DND-41 (cell line): ENCODE data around the gene PPARA.

Source experiments
- ATAC-seq: fragments of 200-7000 bp; cut with Tn5 transposase; 3 replicates; pipeline ENCODE4 v1.9.1; 2021; ENCODE audit warnings: low read depth; ENCODE audit not compliant: insufficient read depth
- DNase-seq: peaks from one replicate; pipeline ENCODE4 v3.0.0-alpha.2; 2020
- H2AFZ ChIP-seq: 2 replicates; pipeline ENCODE4 v1.6.0; 2012; ENCODE audit warnings: low read depth, low read length
- H3K27ac ChIP-seq: 2 replicates; pipeline ENCODE4 v1.5.1; 2012; ENCODE audit warnings: low read length, inconsistent platforms
- H3K27me3 ChIP-seq: fragments of 200-600 bp; sonication (generic); 2 replicates; pipeline ENCODE4 v1.6.0; 2012; ENCODE audit warnings: low read length, mild to moderate bottlenecking, inconsistent platforms; ENCODE audit not compliant: insufficient read depth, poor library complexity
- H3K36me3 ChIP-seq: 2 replicates; pipeline ENCODE4 v1.5.1; 2012; ENCODE audit warnings: low read length, inconsistent platforms; ENCODE audit not compliant: insufficient read depth
- H3K4me1 ChIP-seq: 2 replicates; pipeline ENCODE4 v1.5.1; 2012; ENCODE audit warnings: mild to moderate bottlenecking, low read length; ENCODE audit not compliant: insufficient read depth
- H3K4me2 ChIP-seq: 2 replicates; pipeline ENCODE4 v1.6.0; 2012; ENCODE audit warnings: mild to moderate bottlenecking, moderate library complexity, low read length, inconsistent platforms; ENCODE audit not compliant: insufficient read depth
- H3K4me3 ChIP-seq, 2 experiments: fragments of 200-600 bp in 1 of 2; shearing (Covaris generic) in 1 of 2; 2 replicates each; pipeline ENCODE4 v1.5.1; 2012 to 2016; ENCODE audit warnings: inconsistent platforms in 2 of 2, low read length in 2 of 2, mild to moderate bottlenecking in 2 of 2, low read depth in 1 of 2, moderate library complexity in 1 of 2
- H3K79me2 ChIP-seq: 2 replicates; pipeline ENCODE4 v1.6.0; 2012; ENCODE audit warnings: low read length, inconsistent platforms; ENCODE audit not compliant: insufficient read depth
- H3K9ac ChIP-seq: 2 replicates; pipeline ENCODE4 v1.6.0; 2012; ENCODE audit warnings: low read depth, mild to moderate bottlenecking, inconsistent platforms, low read length, moderate library complexity
- H3K9me3 ChIP-seq: 2 replicates; pipeline ENCODE4 v1.5.1; 2012; ENCODE audit warnings: low read length, moderate library complexity, mild to moderate bottlenecking, inconsistent platforms; ENCODE audit not compliant: insufficient read depth, severe bottlenecking
- H4K20me1 ChIP-seq: 2 replicates; pipeline ENCODE4 v1.6.0; 2012; ENCODE audit warnings: low read length; ENCODE audit not compliant: insufficient read depth
- EZH2 ChIP-seq: IDR thresholded peaks from 3 replicates; pipeline ENCODE4 v1.6.1; 2012; ENCODE audit warnings: borderline replicate concordance, low read depth, mild to moderate bottlenecking, moderate library complexity, low read length, inconsistent platforms; ENCODE audit not compliant: severe bottlenecking
- TF ChIP-seq, protein P1 (sequence below): IDR thresholded peaks from 2 replicates; pipeline ENCODE4 v1.5.1; 2012; ENCODE audit warnings: borderline replicate concordance, low read length, moderate library complexity, mild to moderate bottlenecking; ENCODE audit not compliant: poor library complexity, severe bottlenecking; ENCODE audit errors: extremely low read depth

PPARA gene

DNA sequence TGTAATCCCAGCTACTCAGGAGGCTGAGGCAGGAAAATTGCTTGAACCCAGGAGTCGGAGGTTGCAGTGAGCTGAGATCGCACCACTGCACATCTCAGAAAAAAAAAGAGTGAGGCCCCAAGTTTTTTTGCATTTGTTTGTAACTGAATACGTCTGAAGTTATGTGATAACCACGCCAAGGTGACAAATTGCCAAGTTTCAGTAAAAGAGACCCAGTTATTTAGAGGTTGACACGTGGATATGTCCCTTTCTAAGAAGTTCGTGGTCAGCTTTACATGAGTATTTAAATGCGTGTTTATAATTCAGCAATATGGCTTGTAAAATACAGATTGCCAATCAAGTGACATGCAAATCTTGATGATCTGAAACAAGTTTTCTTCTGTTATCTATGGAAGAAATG is 8.0 kb downstream of the PPARA start:
- H3K79me2 ChIP-seq, result peaks cover 60% of the 10 kb centered on the region
- TF ChIP-seq, protein P1, sequence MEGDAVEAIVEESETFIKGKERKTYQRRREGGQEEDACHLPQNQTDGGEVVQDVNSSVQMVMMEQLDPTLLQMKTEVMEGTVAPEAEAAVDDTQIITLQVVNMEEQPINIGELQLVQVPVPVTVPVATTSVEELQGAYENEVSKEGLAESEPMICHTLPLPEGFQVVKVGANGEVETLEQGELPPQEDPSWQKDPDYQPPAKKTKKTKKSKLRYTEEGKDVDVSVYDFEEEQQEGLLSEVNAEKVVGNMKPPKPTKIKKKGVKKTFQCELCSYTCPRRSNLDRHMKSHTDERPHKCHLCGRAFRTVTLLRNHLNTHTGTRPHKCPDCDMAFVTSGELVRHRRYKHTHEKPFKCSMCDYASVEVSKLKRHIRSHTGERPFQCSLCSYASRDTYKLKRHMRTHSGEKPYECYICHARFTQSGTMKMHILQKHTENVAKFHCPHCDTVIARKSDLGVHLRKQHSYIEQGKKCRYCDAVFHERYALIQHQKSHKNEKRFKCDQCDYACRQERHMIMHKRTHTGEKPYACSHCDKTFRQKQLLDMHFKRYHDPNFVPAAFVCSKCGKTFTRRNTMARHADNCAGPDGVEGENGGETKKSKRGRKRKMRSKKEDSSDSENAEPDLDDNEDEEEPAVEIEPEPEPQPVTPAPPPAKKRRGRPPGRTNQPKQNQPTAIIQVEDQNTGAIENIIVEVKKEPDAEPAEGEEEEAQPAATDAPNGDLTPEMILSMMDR, result no peak
- no peak for TF ChIP-seq EZH2
- no peak overlapping the region for H3K4me3 ChIP-seq
- DNase-seq (no peak), ATAC-seq (no peak)
- no peaks in the 10 kb centered on the region for H3K9me3 ChIP-seq
- H3K4me2 ChIP-seq, result no peak overlapping the region
- H3K9ac ChIP-seq, result no peak overlapping the region
- H3K27me3 ChIP-seq, result no peaks in the 10 kb centered on the region
- H3K27ac ChIP-seq, result no peak overlapping the region
- H4K20me1 ChIP-seq, result peaks cover 11% of the 10 kb centered on the region
- H3K36me3 ChIP-seq, result peaks cover 64% of the 10 kb centered on the region
- no peak overlapping the region for H2AFZ ChIP-seq
- H3K4me1 ChIP-seq, result peaks cover 15% of the 10 kb centered on the region; the same call in 1 of the 2 replicates

- ATAC-seq, result no peak
- H3K9me3 ChIP-seq, result no peaks in the 10 kb centered on the region
- H3K27me3 ChIP-seq, result no peaks in the 10 kb centered on the region
- peaks cover 5% of the 10 kb centered on the region; the same call in 1 of the 2 replicates for H3K4me1 ChIP-seq
- H3K4me3 ChIP-seq, result no peak overlapping the region
- no peak overlapping the region for H3K9ac ChIP-seq
- TF ChIP-seq, protein P1, result no peak
- no peak for TF ChIP-seq EZH2
- no peak for DNase-seq
- H3K79me2 ChIP-seq, result peaks cover 51% of the 10 kb centered on the region
- H3K36me3 ChIP-seq, result peaks cover 55% of the 10 kb centered on the region
- H2AFZ ChIP-seq, result no peak overlapping the region
- no peak overlapping the region for H3K27ac ChIP-seq
- no peak overlapping the region for H3K4me2 ChIP-seq
- peaks cover 11% of the 10 kb centered on the region for H4K20me1 ChIP-seq
These were observed 8.9 kb downstream of the PPARA start for GRCh38 chr22:46159212-46159611.

GRCh38 chr22:46159777-46160176 is 9.5 kb downstream of the PPARA start:
- Histone ChIP-seq H3K4me1 (0 out of 2 replicates have a peak, but pooled peaks cover 2% of the 10 kb centered on the region), H3K79me2 (peaks cover 50% of the 10 kb centered on the region), H3K36me3 (peaks cover 53% of the 10 kb centered on the region), H3K27ac (no peak overlapping the region), H4K20me1 (peaks cover 11% of the 10 kb centered on the region), H3K9me3 (no peaks in the 10 kb centered on the region), H3K27me3 (no peaks in the 10 kb centered on the region), H3K9ac (no peak overlapping the region), H3K4me2 (no peak overlapping the region), H3K4me3 (no peak overlapping the region), H2AFZ (no peak overlapping the region)
- ATAC-seq, result no peak
- no peak for TF ChIP-seq EZH2
- TF ChIP-seq, protein P1, result no peak
- DNase-seq, result no peak

GRCh38 chr22:46162285-46162684 is 12.0 kb downstream of the PPARA start:
- peaks cover 8% of the 10 kb centered on the region; the same call in 1 of the 2 replicates for H4K20me1 ChIP-seq
- peaks cover 43% of the 10 kb centered on the region for H3K79me2 ChIP-seq
- no peak overlapping the region for H3K4me3 ChIP-seq
- ATAC-seq (no peak), DNase-seq (no peak)
- H3K4me1 ChIP-seq, result no peaks in the 10 kb centered on the region
- no peak overlapping the region for H2AFZ ChIP-seq
- H3K27ac ChIP-seq, result no peak overlapping the region
- peaks cover 36% of the 10 kb centered on the region for H3K36me3 ChIP-seq
- H3K9ac ChIP-seq, result no peak overlapping the region
- no peak overlapping the region for H3K4me2 ChIP-seq
- H3K27me3 ChIP-seq, result no peaks in the 10 kb centered on the region
- no peak for TF ChIP-seq EZH2
- TF ChIP-seq, protein P1, result no peak
- H3K9me3 ChIP-seq, result no peaks in the 10 kb centered on the region
